Measurements from ENCODE around the gene PTCHD1. TPM values are rescaled to one million over a fixed set of nuclear protein-coding genes. Genes with fewer than 3 reads are reported as not detected.

PTCHD1 gene
- polyA plus RNA-seq, 1 donor, result 0.32 TPM

DNA sequence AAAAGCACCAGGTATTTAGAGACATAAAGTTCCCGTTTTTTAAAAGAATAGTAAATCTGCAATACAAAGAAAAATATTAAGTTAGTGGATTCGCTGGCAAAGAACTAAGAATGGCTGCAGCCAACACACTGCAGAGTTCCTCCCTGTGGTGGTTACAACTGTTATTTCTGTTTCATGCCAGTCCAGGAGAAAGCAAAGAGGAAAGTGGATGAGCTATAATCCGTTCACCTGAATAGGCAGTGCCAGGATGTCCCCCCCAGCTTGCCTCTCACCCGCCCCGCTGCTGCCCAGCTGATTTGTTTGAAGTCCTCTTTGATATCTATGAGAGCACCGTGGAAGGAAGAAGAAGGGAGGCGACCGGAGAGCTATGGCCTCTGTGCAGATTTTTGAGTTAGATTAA is 63.9 kb downstream of the PTCHD1 start:
- DNase-seq, result no peak

DNA sequence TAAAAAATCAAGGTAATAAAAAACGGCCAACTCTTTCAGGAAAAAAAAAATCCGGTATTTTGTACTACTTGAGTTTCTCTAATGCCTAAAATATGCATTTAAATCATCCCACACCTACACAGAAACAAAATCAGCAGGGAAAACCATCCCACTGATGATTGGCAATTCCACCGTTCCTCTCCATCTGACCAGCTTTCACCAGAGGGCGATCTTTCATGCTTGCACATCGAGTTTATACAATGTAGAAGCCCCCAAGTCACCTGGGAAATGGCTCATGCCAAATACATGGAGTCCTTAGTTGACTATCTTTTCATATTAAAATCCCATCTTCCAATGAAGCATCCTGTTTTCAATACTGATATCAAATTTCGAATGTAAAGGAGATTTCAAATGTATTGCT is 69.2 kb downstream of the PTCHD1 start:
- no peak for DNase-seq

DNA sequence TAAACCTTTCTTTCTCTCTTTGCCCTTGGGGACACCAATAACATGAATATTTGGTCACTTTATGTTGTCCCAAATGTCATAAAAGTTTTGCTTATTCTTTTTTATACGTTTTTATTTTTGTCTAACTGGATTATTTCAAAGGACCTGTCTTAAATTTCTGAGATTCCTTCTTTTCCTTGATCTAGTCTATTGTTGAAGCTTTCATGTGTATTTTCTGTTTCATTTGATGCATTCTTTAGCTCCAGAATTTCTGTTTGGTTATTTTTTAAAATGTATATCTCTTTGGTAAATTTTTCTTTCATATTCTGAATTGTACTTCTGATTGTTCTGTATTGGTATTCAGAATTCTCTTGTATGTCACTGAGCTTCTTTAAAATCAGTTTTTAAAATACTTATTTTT is 88.3 kb downstream of the PTCHD1 start:
- no peak for DNase-seq

DNA sequence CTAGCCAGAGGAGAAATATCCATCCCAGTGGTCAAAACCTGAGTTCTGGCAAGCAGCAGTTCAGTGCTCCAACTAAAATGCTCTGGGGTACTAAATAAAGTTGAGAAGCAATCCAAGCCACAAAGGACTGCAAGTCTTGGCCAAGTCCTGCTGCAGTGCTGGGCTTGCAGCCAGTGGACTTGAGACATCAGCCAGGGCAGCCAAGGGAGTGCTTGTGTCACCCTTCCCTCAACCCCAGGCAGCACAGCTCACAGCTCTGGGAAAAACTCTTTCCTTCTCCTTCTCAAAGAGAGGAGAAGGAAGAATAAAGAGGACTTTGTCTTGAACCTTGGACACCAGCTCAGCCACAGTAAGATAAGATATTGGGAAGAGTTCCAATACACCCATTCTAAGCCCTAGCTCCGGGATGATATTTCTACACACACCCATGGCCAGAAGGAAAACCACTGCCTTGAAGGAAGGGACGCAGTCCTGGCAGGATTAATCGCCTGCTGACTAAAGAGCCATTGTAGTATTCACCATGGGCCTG is 99.8 kb downstream of the PTCHD1 start:
- peak; percentile 47 for DNase-seq

DNA sequence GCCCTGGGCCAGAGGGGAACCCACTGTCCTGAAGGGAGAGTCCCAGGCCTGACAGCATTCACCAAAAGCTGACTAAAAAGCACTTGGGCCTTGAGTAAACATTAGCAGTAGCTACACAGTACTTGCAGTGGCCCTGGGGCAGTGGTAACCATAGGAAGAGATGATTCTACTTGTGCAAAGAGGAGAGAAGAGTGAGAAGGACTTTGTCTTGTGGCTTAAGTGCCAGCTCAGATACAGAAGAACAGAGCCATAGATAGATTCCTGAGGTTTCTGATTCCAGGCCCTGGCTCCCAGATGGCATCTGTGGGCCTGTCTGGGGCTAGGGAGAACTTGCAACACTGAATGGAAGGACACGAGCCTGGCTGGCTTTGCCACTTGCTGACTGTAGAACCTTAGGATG is 100.5 kb downstream of the PTCHD1 start:
- DNase-seq, result no peak

DNA sequence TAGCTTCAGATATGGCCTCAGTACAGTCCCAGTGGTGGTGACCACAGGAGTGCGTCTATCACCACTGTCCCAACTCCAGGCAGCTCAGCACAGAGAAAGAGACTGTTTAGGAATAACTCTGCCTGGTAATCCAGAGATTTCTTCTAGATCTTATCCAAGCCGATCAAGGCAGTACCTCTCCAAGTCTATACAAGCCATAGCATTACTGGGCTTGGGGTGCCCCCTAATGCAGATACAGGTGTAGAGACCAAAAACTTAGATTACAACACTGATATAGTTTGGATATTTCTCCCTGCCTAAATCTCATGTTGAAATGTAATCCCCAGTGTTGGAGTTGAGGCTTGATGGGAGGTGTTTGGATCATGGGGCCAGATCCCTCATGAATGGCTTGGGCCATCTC is 100.9 kb downstream of the PTCHD1 start:
- DNase-seq, result no peak

DNA sequence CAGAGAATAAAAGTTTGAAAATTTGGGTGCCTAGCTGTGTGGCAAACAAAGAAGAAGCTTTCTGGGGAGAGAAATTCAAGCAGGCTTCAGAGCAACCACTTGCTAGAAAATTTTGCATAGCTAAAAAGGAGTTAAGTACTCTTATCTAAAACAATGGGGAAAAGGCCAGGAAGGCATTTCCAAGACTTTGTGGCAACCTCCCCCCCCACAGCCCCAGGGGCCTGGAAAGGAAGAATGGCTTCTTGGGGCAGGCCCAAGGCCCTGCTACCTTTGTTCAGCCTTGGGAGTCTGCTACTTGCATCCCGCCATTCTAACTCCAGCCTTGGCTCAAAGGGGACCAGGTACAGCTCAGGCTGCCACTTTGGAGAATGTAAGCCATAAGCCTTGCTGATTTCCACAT is 102.2 kb downstream of the PTCHD1 start:
- DNase-seq, result no peak

DNA sequence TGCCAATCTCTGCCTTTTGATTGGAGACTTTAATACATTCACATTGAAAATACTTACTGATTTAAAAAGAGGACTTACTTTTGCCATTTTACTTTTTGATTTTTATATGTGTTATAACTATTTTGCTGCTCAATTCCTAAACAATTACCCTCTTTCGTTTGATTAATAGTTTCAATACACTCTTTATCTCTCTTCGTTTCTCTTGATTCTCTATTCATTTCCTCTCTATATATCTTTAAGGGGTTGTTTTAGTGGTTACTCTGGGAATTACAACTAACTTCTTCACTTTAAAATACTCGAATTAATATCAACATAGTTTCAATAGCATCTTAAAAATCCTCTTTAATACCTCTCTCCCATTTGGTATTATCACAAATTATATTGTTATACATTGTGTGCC is 116.6 kb downstream of the PTCHD1 start:
- DNase-seq, result no peak

Measured in hindlimb muscle (tissue), 1 donor.